Neuronal stem cell (in vitro differentiated cells): Measurements from ENCODE around the gene TBC1D17.

Experiments used
- DNase-seq: peaks from one replicate; pipeline ENCODE4 v3.0.0-alpha.2; 2013; ENCODE audit warnings: low spot score
- H2AFZ ChIP-seq: one replicate; pipeline ENCODE4 v1.6.1; 2013; ENCODE audit warnings: mild to moderate bottlenecking, low read length, inconsistent platforms
- H2AK5ac ChIP-seq: 2 replicates; pipeline ENCODE4 v1.6.1; 2013; ENCODE audit warnings: low read depth, mild to moderate bottlenecking, inconsistent platforms, low read length, moderate library complexity, mixed read lengths
- H2BK120ac ChIP-seq: 2 replicates; pipeline ENCODE4 v1.6.1; 2013; ENCODE audit warnings: low read depth, mild to moderate bottlenecking, inconsistent platforms, low read length, moderate library complexity, mixed read lengths
- H2BK12ac ChIP-seq: one replicate; pipeline ENCODE4 v1.6.1; 2013; ENCODE audit warnings: low read length, inconsistent platforms
- H2BK15ac ChIP-seq: 2 replicates; pipeline ENCODE4 v1.6.1; 2013; ENCODE audit warnings: mild to moderate bottlenecking, low read length, inconsistent platforms, mixed read lengths
- H2BK5ac ChIP-seq: one replicate; pipeline ENCODE4 v1.6.1; 2013; ENCODE audit warnings: inconsistent platforms, mild to moderate bottlenecking, low read length, moderate library complexity
- H3K14ac ChIP-seq: one replicate; pipeline ENCODE4 v1.6.1; 2013; ENCODE audit warnings: low read length, inconsistent platforms
- H3K18ac ChIP-seq: 2 replicates; pipeline ENCODE4 v1.6.1; 2013; ENCODE audit warnings: low read length, inconsistent platforms
- H3K23ac ChIP-seq: 2 replicates; pipeline ENCODE4 v1.6.1; 2013; ENCODE audit warnings: low read depth, mild to moderate bottlenecking, mixed read lengths, low read length, inconsistent platforms; ENCODE audit not compliant: poor library complexity
- H3K27ac ChIP-seq: replicated peaks from 3 replicates; pipeline ENCODE4 v1.5.1; 2013; ENCODE audit warnings: low read length, inconsistent platforms
- H3K27me3 ChIP-seq, 3 experiments: 2 replicates each; pipeline ENCODE4 v1.6.1; 2013; ENCODE audit warnings: low read length in 3 of 3, mild to moderate bottlenecking in 2 of 3, inconsistent platforms in 1 of 3, low read depth in 1 of 3, mixed read lengths in 1 of 3, moderate library complexity in 1 of 3; ENCODE audit not compliant: control insufficient read depth in 3 of 3, insufficient read depth in 3 of 3
- H3K36me3 ChIP-seq, 2 donors: replicated peaks in 1 of 2; 2 replicates each; pipeline ENCODE4 v1.6.1; 2013; ENCODE audit warnings: low read length in 2 of 2; ENCODE audit not compliant: control insufficient read depth in 2 of 2, insufficient read depth in 2 of 2
- H3K4ac ChIP-seq: 2 replicates; pipeline ENCODE4 v1.6.1; 2013; ENCODE audit warnings: inconsistent platforms, mild to moderate bottlenecking, low read length, moderate library complexity
- H3K4me1 ChIP-seq, 2 donors: 1 replicate in 1 of 2; 2 replicates in 1 of 2; pipeline ENCODE4 v1.6.1; 2013; ENCODE audit warnings: low read length in 2 of 2, low read depth in 1 of 2; ENCODE audit not compliant: control insufficient read depth in 2 of 2, insufficient read depth in 1 of 2
- H3K4me2 ChIP-seq: one replicate; pipeline ENCODE4 v1.6.1; 2013; ENCODE audit warnings: mild to moderate bottlenecking, low read length, inconsistent platforms; ENCODE audit not compliant: insufficient read depth, poor library complexity, severe bottlenecking
- H3K4me3 ChIP-seq, 2 donors: 2 replicates each; pipeline ENCODE4 v1.5.1; 2013; ENCODE audit warnings: low read length in 2 of 2, mild to moderate bottlenecking in 2 of 2, inconsistent platforms in 1 of 2, moderate library complexity in 1 of 2
- H3K79me1 ChIP-seq: one replicate; pipeline ENCODE4 v1.6.1; 2013; ENCODE audit warnings: low read depth, mild to moderate bottlenecking, inconsistent platforms, low read length, moderate library complexity
- H3K9ac ChIP-seq: one replicate; pipeline ENCODE4 v1.6.1; 2013; ENCODE audit warnings: mild to moderate bottlenecking, low read depth, low read length, inconsistent platforms; ENCODE audit not compliant: poor library complexity
- H3K9me3 ChIP-seq, 2 donors: replicated peaks in 1 of 2; 2 replicates each; pipeline versions ENCODE3 to v1.6.1; 2013; ENCODE audit warnings: low read length in 2 of 2, mild to moderate bottlenecking in 2 of 2, inconsistent platforms in 1 of 2, low read depth in 1 of 2, mixed read lengths in 1 of 2, moderate library complexity in 1 of 2; ENCODE audit not compliant: control insufficient read depth in 2 of 2, insufficient read depth in 1 of 2
- H4K8ac ChIP-seq: one replicate; pipeline ENCODE4 v1.6.1; 2013; ENCODE audit warnings: low read depth, mild to moderate bottlenecking, inconsistent platforms, low read length, moderate library complexity
- H4K91ac ChIP-seq: one replicate; pipeline ENCODE4 v1.6.1; 2013; ENCODE audit warnings: low read length, low read depth, mild to moderate bottlenecking, inconsistent platforms; ENCODE audit not compliant: poor library complexity
- WGBS, 2 donors: extraction: QIAGEN DNeasy Blood & Tissue Kit; methylation state at CpG; one replicate each; pipeline ENCODE4 v1.1.7; 2013; ENCODE audit warnings: missing lambda C conversion rate in 2 of 2, mixed read lengths in 1 of 2; ENCODE audit not compliant: insufficient read length in 2 of 2, insufficient replicate concordance in 1 of 2; ENCODE audit errors: extremely low coverage in 2 of 2; 5-methylcytosine and 5-hydroxymethylcytosine counted together

The TBC1D17 gene

GRCh38 chr19:49844138-49845095 is 33.1 kb upstream of the TBC1D17 start:
- H2BK120ac ChIP-seq: no peak overlapping the region
- H3K4ac ChIP-seq: no peak overlapping the region
- no peaks in the 10 kb centered on the region for H3K4me1 ChIP-seq
- H3K27me3 ChIP-seq: no peaks in the 10 kb centered on the region
- H2BK12ac ChIP-seq: no peak overlapping the region
- H2AK5ac ChIP-seq: no peak overlapping the region
- H3K79me1 ChIP-seq: no peaks in the 10 kb centered on the region
- no peak overlapping the region for H4K91ac ChIP-seq
- no peak overlapping the region for H4K8ac ChIP-seq
- no peak overlapping the region for H2BK5ac ChIP-seq
- H3K14ac ChIP-seq: no peak overlapping the region
- H3K23ac ChIP-seq: no peak overlapping the region
- H3K4me3 ChIP-seq: no peak overlapping the region
- H2AFZ ChIP-seq: no peak overlapping the region
- no peak overlapping the region for H3K27ac ChIP-seq
- H3K9me3 ChIP-seq: peaks cover 4 to 12% of the 10 kb centered on the region in 2 donors
- H3K9ac ChIP-seq: no peak overlapping the region
- H3K18ac ChIP-seq: no peak overlapping the region
- no peak overlapping the region for H3K4me2 ChIP-seq
- peaks cover 16 to 59% of the 10 kb centered on the region in 2 donors for H3K36me3 ChIP-seq
- no peak for DNase-seq
- no peak overlapping the region for H2BK15ac ChIP-seq
- no CpG with 5 or more reads among the region's 18 CpGs for WGBS, 2 donors

DNA sequence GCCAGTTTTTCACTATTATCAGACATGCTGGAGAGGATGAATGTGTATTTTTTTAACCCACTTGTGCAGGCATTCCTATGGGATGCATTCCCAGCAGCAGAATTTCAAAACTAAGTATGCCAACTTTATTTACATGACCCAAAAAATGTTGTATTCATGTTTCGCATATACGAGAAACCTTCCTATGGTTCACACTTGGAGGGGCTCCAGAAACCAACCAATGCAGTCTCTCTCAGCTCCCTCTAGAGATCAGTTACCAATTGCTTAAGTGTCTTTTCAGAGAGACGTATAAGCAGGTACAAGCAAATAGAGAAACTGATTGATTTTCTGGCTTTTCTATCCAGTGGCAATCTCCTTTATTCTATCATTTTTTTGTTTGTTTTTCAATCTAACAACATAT is 32.1 kb upstream of the TBC1D17 start:
- Histone ChIP-seq H2BK5ac (no peak overlapping the region), H3K23ac (no peak overlapping the region), H2BK120ac (no peak overlapping the region), H2AK5ac (no peak overlapping the region), H4K91ac (no peak overlapping the region), H3K14ac (no peak overlapping the region), H3K4me1 (peaks cover 2 to 3% of the 10 kb centered on the region in 2 donors), H2BK12ac (no peak overlapping the region), H3K27me3 (no peaks in the 10 kb centered on the region), H2AFZ (no peak overlapping the region), H3K4me3 (no peak overlapping the region), H3K9me3 (peaks cover 6 to 13% of the 10 kb centered on the region in 2 donors), H4K8ac (no peak overlapping the region), H3K4me2 (no peak overlapping the region), H2BK15ac (no peak overlapping the region), H3K79me1 (no peaks in the 10 kb centered on the region), H3K4ac (no peak overlapping the region), H3K18ac (no peak overlapping the region), H3K9ac (no peak overlapping the region), H3K36me3 (peaks cover 14 to 59% of the 10 kb centered on the region in 2 donors), H3K27ac (no peak overlapping the region)
- no peak for DNase-seq
- no CpG with 5 or more reads among the region's 3 CpGs for WGBS, 2 donors

- no peak overlapping the region for H2AK5ac ChIP-seq
- peaks cover 8 to 50% of the 10 kb centered on the region in 2 donors for H3K36me3 ChIP-seq
- no peaks in the 10 kb centered on the region for H3K27me3 ChIP-seq
- peaks cover 6 to 13% of the 10 kb centered on the region in 2 donors for H3K9me3 ChIP-seq
- no peak overlapping the region for H2BK5ac ChIP-seq
- H3K27ac ChIP-seq: no peak overlapping the region
- DNase-seq: no peak
- no peak overlapping the region for H2BK12ac ChIP-seq
- H4K91ac ChIP-seq: no peak overlapping the region
- H2BK120ac ChIP-seq: no peak overlapping the region
- H3K4me3 ChIP-seq: no peak overlapping the region
- H3K18ac ChIP-seq: no peak overlapping the region
- no peak overlapping the region for H2BK15ac ChIP-seq
- H3K9ac ChIP-seq: no peak overlapping the region
- no peak overlapping the region for H3K4me2 ChIP-seq
- H3K4ac ChIP-seq: no peak overlapping the region
- no CpG with 5 or more reads among the region's 5 CpGs for WGBS, 2 donors
- peaks cover 1% of the 10 kb centered on the region for H3K79me1 ChIP-seq
- H4K8ac ChIP-seq: no peak overlapping the region
- H3K23ac ChIP-seq: no peak overlapping the region
- H2AFZ ChIP-seq: no peak overlapping the region
- peaks cover 2 to 3% of the 10 kb centered on the region in 2 donors for H3K4me1 ChIP-seq
- H3K14ac ChIP-seq: no peak overlapping the region
These were observed 31.1 kb upstream of the TBC1D17 start for GRCh38 chr19:49846408-49846807.
